ENCODE measurements around the gene CCDC112. TPM values are rescaled to one million over a fixed set of nuclear protein-coding genes. Genes with fewer than 3 reads are reported as not detected.

The CCDC112 gene
- total and polyA plus RNA-seq, 2 donors (not counting 3 experiments of a cell fraction or from before 2014, with no cell fraction given) = 2.4 to 9.6 TPM

DNA sequence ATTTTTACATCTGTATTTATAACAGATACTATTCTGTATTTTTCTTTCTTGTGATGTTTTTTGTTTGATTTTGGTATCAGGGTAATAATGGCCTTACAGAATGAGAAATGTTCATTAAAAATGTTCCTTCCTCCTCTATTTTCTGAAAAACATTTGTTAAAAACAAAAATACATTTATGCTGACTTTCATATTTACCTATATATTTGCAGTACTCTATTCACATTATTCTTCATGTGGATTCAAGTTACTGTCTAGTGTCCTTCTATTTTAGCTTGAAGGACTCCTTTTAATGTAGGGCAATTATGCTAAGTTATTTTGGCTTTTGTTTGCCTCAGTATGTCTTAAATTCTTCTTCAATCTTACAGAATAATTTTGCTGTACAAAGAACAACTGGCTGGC, 5.1 kb downstream of the CCDC112 start:
- DNase-seq (ENCODE audit: low read depth, low spot score) (no peak), FAIRE-seq (no peak)
- Histone ChIP-seq H3K9me1 (replicated peaks; ENCODE audit: control insufficient read depth, extremely low read depth, insufficient read depth, low read length) (no peaks in the 10 kb centered on the region), H3K4me1 (ENCODE audit: control insufficient read depth, extremely low read depth, insufficient read depth, low read length) (peaks cover 9% of the 10 kb centered on the region), H4K20me1 (replicated peaks; ENCODE audit: control insufficient read depth, extremely low read depth, insufficient read depth, low read length) (no peaks in the 10 kb centered on the region), H3K36me3 (ENCODE audit: control insufficient read depth in 2 of 2, extremely low read depth in 1 of 2, insufficient read depth in 2 of 2, low read length in 2 of 2) (no peaks in the 10 kb centered on the region), H2AFZ (ENCODE audit: low read depth, low read length) (no peak overlapping the region), H3K27ac (ENCODE audit: insufficient read depth, low read depth, low read length) (no peak overlapping the region), H3K4me3 (replicated peaks in 1 of 3; ENCODE audit: insufficient read depth in 1 of 3, low read depth in 1 of 3, low read length in 3 of 3) (no peak overlapping the region), H3K9me3 (replicated peaks; ENCODE audit: control insufficient read depth, insufficient read depth, low read length) (no peaks in the 10 kb centered on the region), H3K9ac (replicated peaks; ENCODE audit: extremely low read depth, insufficient read depth, low read length) (no peak overlapping the region), H3K79me2 (ENCODE audit: control insufficient read depth, insufficient read depth, low read length) (peaks cover 24% of the 10 kb centered on the region), H3K27me3 (ENCODE audit: control insufficient read depth in 2 of 2, insufficient read depth in 2 of 2, low read length in 2 of 2) (no peaks in the 10 kb centered on the region), H3K4me2 (ENCODE audit: insufficient read depth, low read length) (no peak overlapping the region)
- dilution Hi-C loops (cut with MboI; ENCODE audit: extremely low pct_ligation_motif_present, low sequenced_read_pairs) = no loop called here
- intact Hi-C loops (cut with micrococcal nuclease) = no loop called here
- ChIA-PET CTCF (no interaction called here), POLR2A (no interaction called here)
- BruUV-seq (replicated peaks) = no TSS peak
- TF ChIP-seq JUN (IDR thresholded peaks at IDR 0.05; ENCODE audit: borderline replicate concordance, insufficient read depth, insufficient read length, low read depth) = no peak
- TF ChIP-seq, protein P1, sequence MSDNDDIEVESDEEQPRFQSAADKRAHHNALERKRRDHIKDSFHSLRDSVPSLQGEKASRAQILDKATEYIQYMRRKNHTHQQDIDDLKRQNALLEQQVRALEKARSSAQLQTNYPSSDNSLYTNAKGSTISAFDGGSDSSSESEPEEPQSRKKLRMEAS (IDR thresholded peaks at IDR 0.05; ENCODE audit: insufficient read depth, insufficient read length) = no peak
- no peak for TF ChIP-seq POLR2AphosphoS5 (IDR thresholded peaks at IDR 0.05; ENCODE audit: insufficient read depth, low read depth, low read length)
- TF ChIP-seq MYC (IDR thresholded peaks at IDR 0.05; ENCODE audit: low read depth, low read length) = no peak
- no peak for TF ChIP-seq GATA2 (IDR thresholded peaks at IDR 0.05; ENCODE audit: insufficient read depth, insufficient read length, low read depth, low read length)
- TF ChIP-seq POLR2A (IDR thresholded peaks at IDR 0.05; ENCODE audit: low read depth, low read length) = no peak
- TF ChIP-seq, protein P2, sequence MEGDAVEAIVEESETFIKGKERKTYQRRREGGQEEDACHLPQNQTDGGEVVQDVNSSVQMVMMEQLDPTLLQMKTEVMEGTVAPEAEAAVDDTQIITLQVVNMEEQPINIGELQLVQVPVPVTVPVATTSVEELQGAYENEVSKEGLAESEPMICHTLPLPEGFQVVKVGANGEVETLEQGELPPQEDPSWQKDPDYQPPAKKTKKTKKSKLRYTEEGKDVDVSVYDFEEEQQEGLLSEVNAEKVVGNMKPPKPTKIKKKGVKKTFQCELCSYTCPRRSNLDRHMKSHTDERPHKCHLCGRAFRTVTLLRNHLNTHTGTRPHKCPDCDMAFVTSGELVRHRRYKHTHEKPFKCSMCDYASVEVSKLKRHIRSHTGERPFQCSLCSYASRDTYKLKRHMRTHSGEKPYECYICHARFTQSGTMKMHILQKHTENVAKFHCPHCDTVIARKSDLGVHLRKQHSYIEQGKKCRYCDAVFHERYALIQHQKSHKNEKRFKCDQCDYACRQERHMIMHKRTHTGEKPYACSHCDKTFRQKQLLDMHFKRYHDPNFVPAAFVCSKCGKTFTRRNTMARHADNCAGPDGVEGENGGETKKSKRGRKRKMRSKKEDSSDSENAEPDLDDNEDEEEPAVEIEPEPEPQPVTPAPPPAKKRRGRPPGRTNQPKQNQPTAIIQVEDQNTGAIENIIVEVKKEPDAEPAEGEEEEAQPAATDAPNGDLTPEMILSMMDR (IDR thresholded peaks at IDR 0.05; ENCODE audit: extremely low read depth in 1 of 2, insufficient read depth in 1 of 2, low read depth in 1 of 2, low read length in 2 of 2) = no peak
- no peak for TF ChIP-seq FOS (IDR thresholded peaks at IDR 0.05; ENCODE audit: borderline replicate concordance, insufficient read depth, low read length)
- no peak for TF ChIP-seq EZH2 (IDR thresholded peaks at IDR 0.05; ENCODE audit: borderline replicate concordance, low read depth, low read length, severe bottlenecking)

Data from endothelial cell of umbilical vein (primary cell).